IPS-NIHi11 (cell line): ENCODE results near the gene ARHGAP8.

ENCODE experiments used
- DNase-seq: peaks from one replicate; pipeline ENCODE4 v3.0.0; 2012; ENCODE audit warnings: mixed read lengths, low spot score

ARHGAP8 gene

DNA sequence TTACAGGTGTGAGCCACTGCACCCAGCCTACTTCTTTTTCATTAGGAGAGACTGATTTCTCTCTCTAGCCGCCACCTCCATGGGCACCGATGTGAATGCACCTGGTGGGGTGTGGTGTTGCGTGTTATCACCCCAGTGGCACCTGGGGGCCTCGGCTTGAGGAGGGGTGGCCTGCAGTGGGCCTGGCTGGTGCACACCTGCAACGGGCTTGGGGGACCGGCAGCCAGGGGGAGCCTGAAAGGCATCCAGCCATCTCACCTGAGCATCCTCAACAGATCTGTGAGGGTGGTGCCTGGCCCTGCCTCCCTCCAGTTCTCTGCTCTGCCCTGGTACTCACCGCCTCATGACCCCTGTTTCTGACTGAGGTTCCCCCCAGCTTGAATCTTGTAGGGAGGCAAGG is 108.9 kb downstream of the ARHGAP8 start:
- DNase-seq, result no peak

DNA sequence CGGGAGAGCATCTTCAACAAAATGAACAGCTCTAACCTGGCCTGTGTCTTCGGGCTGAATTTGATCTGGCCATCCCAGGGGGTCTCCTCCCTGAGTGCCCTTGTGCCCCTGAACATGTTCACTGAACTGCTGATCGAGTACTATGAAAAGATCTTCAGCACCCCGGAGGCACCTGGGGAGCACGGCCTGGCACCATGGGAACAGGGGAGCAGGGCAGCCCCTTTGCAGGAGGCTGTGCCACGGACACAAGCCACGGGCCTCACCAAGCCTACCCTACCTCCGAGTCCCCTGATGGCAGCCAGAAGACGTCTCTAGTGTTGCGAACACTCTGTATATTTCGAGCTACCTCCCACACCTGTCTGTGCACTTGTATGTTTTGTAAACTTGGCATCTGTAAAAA is 109.9 kb downstream of the ARHGAP8 start:
- no peak for DNase-seq

DNA sequence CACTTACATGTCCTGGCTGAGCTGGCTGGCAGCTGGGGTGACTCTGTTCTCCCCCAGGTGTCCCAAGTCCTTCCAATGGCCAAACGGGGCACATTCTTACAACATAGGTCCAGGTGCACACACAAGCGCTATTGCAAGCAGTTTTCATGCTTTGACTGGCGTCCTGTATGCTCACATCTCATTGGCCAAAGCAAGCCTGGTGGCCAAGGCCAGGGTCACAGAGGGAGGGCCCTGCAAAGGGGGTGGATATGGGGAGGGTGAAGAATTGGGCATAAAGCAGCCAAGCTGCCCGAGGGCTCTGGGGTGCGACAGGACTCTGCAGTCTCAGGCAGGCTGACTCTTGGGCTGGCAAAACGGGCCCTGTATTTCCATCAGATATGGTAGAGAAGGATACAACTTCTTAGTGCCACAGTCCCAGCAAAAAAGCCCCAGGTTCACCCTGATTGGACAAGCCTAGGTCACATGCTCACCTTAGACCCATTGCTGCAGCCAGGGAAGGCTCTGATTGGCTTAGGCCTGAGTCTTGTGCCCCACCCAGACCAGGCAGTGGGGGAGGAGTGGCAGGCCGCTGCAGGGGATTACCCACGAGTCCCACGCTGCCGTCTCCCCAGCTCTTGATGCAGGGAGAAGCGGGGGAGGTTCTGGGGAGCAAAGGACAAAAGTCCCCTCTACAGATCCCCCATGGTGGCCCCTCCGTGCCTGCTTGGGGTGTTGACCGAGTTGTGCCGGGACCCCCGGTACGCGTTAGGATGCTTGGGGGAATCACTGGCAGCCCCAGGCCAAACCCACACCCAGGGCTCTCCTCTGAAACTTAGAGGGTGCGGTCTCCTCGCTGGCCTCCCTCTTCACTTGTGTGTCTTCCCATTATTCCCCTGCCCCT is 110.8 kb downstream of the ARHGAP8 start:
- DNase-seq, result peak; percentile 73

DNA sequence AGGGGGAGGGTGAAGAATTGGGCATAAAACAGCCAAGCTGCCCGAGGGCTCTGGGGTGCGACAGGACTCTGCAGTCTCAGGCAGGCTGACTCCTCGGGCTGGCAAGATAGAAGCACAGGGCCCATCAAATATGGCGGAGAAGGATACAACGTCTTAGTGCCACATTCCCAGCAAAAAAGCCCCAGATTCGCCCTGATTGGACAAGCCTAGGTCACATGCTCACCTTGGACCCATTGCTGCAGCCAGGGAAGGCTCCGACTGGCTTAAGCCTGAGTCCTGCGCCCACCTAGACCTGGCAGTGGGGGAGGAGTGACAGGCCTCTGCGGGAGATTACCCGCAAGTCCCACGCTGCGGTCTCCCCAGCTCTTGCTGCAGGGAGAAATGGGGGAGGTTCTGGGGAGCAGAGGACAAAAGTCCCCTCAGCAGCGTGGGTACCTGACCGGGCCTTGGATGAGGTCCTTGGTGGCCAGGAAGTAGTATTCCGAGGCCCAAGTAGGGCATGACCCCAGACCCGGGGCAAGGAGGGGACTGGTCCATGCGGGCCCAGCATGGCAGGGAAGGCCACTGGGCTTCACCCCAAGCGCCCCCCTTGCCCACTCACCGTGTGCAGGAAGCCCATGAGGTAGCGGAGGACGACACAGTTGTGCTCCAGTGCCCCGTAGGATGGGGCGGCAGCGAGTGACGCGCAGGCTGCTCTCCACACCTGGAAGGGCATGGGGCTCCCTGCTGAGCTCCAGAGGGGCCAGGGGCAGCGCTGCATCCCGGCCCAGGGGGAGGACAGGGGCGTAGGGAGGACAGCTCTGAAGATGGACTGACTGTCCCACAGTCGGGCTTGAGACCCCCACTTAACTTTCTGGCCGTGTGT is 113.0 kb downstream of the ARHGAP8 start:
- no peak for DNase-seq

DNA sequence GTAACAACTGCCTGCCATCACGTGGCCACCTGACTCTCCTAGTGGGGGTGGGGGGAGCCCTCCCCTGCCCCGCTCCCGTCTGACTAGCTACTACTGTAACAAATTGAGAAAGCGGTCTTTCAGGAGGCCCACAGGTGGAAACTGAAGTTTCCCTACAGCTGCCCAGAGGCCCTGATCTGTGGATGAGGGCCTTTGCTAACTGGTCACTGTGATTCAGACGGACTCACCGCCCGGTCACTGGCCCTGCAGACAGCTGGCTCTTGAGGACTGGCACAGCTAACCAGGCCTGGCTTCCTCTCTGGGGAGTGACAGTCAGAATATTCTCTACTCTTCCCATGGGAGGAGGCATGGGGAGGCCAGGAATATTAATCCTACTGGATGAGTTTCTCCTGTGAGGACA is 116.8 kb downstream of the ARHGAP8 start:
- DNase-seq, result no peak

DNA sequence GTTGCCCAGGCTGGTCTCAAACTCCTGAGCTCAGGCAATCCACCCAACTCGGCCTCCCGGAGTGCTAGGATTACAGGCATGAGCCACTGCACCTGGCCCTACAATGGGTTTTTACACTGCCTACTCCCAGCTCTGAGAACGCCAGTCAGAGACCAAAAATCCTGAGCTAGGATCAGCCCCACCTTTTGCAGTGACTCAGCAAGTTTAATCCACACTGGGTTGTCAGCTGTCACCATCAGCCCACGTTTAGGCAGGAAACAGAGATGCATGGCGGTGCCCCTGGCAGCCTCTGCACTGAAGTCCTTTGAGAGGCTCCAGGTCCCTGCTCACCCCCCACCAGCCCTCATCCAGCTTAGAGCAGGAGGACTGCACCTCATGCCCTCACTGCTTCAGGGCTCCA is 117.6 kb downstream of the ARHGAP8 start:
- DNase-seq, result no peak

DNA sequence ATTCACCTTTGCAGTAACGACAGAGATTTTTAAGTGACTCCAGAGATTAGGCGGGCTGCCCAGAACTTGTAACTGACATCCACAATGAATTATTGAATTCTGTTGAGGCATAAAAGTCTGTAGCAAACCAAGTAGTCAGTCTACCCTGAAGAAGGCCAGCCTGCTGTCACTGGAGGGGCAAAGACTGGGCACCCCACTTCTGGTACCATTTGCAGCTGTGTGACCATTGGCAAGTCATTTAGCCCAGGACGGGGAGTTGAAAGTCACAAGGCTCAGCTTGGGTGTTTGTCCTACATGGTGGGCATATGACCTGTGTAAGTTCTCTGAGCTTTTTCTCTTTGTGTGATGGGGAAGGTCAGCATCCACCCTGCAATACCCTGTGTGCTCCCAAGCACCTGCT is 119.4 kb downstream of the ARHGAP8 start:
- no peak for DNase-seq

DNA sequence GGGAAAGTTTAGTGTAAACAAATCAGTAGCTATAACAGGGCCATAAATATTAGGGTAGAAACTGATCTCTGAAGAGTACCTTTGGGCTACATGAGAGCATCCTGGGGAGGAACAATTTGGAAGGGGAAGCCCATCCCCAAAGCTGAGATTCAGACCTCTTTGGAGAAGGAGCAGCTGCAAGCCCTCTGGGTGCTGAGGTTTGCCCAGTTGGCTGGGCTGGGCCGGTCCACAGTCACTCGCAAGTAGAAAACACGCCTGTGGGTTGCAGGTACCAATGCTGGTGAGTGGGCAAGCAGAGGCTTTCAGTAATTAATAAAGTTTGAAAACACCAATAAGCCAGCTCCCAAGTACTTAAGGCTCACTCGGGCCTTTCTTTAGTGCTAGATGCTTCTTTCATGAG is 124.5 kb downstream of the ARHGAP8 start:
- no peak for DNase-seq

DNA sequence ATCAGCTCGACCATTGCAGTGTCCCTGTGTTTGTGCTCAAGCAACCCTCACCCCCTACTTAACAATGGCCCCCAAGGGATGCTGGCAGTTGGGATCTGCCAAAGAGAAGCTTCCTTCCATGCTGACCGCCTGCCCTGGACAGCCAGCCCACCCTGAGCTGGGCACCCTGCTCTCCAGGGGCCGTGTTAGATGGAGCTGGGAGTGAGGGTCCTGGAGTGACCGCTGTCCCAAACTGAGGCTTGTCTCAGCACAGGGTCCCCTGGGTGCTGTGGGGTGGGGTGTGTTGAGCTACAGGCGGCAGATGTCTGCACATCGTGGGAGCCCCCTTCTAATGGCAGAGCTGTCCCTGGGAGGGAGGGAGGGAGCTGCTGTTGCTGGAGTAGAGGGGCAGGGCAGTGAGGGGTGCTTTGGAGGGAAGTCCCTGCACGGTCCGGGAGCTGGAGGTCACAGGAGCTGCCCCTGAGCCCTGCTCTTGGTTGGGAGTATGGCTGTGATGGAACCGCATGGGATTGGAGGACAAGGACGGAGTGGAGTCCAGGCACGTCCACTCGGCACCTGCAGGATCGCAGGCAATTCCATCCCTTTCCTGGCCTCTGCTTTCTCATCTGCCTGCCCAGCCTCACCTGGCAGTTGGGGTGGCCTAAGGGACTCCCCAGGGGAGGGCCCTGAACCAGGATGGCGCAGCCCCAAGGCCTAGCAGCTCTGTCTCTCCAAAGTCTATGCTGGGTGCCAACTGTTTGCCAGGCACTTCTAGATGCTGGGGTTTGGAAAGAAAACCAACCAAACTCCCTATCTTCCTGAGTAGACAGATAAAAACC is 126.3 kb downstream of the ARHGAP8 start:
- DNase-seq, result no peak

DNA sequence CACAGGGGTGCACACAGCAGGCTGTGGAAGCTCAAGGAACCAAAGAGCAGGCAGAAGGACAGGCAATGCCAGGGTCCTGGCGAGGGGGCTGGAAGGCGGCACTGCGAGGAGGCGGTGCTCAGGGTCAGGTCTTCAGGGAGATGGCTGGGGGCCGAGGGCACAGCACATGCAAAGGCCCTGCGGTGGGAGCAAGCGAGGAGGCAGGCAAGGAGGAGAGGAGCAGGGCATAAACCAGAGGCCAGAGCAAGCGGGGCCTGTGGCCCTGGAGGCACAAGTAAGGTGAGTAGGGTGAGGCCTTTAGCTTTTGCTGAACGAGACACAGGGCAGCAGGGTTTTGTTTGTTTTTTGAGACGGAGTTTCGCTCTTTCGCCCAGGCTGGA is 126.9 kb downstream of the ARHGAP8 start:
- no peak for DNase-seq

DNA sequence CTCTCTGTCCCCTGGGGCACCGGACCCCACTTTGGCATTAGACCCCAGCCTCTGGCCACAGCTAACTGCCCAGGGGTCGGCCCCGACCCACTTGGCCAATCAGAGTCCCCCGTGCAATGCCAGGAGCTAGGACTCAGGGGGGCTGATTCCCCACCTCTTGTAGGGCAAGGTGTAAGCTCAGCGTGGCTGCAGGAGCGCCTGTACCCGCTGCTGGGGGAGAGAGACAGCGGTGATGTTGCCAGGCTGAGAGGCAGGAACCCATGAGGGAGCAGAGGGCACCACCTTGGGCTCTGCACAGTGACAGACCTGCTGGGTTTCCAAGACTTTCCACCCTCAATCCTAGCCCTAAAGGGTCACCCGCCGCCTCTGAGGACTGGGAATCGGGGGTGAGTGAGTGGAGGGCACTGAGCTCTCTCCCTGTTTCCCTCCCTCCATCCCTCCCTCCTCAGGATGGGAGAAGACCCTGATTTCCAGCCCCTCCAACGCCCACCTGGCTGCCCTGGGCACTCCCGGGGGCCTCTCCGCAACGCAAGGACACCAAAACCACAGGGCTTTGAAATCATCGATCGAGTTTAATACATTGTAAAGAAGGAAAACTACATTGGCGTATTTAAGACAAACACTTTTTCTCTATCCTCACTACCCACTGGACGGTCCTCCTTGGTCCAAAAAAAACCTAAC is 128.4 kb downstream of the ARHGAP8 start:
- DNase-seq, result no peak

DNA sequence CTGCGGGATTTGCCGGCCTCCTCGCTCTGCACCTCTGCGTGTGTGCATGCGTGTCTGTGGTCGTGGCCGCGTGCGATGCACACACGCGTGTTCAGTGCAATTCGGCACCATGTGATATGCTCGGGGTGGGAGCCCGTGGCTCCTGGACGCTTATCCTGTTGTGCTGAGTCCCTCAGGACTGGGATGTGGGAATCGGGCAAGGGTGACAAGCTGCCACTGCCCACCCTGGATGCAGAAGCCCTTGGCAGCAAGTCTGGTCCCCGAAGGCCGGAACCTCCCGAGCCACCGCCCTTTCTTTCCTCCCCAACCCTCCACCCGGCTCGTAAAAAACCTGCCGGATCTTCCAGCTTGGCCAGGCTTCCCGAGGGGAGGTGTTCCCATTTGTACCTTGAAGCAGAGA is 129.2 kb downstream of the ARHGAP8 start:
- DNase-seq, result no peak

DNA sequence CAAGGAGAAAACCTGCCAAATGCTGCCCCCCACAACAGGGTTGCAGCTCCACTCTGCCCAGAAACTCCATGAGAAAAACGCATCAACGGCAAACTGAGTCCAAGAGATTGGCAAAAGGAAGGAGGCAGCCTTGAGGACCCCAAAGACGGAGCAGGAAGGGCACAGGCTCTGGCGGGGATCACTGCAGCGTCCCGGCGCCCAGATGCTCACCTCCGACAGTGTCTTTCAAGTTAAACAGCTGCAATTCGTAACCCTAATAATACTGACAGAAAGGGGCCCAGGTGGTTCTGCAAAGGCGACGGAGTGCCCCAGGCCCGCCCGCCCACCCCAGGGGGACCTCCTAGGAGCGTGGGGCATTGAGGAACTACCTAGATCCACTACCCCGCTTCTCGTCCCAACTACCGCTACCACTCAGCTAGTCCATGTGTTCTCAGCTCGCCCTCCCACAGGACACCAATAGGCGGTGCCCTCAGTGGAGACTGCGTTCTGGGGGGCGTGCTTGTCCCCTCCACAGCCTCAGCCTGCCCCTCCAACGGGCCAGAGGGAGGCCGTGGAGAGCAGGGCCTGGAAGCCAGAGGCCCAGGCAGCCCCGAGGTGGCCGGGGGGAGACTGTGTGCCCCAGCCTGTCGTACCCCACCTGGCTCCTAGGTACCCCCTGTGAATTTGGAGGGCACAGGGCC is 130.0 kb downstream of the ARHGAP8 start:
- no peak for DNase-seq

DNA sequence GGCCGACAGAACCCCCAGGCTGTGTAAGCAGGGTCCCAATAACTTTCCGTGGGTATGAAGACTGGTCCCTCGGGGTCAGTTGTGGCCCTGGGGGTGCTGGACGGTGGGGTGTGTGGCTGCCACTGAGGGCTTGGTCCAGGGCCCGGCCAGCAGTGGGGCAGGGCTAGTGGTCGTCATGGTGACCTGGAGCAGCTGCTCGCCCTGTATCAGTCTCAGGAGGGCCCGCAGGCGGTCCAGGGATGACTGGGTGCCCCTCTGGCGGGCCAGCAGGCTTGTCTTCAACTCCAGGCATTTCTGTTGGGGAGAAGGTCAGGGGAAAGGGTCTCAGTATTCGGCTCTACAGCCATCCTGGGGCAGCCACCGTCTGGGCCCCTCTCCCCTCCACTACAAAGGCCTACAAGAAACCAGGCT is 130.6 kb downstream of the ARHGAP8 start:
- no peak for DNase-seq

DNA sequence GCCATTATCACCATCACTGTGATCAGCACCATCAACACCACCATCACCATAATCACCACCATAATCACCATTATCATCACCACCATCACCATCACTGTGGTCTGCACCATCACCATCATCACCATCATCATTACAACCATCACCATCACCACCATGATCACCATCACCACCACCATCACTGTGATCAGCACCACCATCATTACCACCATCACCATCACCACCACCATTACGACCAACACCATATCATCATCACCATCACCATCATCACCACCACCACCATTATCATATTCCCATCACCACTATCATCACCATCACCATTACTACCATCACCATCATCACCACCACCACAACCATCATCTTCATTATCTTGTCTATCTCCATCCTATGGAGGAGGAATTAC is 132.2 kb downstream of the ARHGAP8 start:
- DNase-seq, result no peak

DNA sequence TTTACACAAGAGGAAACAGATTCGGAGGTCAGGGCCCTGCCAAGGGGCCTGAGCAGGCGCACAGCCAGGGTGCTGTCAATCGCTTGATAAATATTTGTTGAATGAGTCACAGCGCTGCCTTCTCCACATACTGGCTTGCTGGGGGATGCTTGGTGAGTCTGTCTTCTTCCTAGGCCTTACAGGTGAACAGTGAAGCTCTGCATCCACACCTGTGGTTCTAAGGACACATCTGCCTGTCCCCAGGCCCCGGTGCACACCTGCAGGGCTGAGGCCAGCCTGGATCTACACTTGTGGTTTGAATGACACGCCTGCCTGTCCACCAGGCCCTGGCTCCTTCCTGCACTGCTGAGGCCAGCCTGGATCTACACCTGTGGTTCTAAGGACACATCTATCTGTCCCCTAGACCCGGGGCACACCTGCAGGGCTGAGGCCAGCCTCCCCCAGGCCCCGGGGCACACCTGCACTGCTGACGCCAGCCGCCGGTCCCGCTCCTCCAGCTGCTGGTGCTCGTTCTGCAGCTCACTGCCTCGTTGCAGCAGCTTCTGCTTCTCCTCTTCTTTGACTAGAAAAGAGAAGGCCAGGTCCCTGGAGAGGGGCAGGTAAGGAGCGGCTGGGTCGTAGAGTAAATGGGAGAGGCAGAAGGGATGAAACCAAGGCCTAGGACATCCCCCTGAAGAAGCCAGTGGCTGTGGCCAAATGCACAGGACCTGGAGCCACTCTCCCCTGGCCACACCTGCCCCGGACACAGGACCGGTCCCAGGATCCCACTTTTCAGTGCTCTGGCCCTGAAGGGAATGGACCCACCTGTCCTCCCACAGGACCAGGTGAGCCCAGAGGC is 132.8 kb downstream of the ARHGAP8 start:
- DNase-seq, result peak; percentile 7

DNA sequence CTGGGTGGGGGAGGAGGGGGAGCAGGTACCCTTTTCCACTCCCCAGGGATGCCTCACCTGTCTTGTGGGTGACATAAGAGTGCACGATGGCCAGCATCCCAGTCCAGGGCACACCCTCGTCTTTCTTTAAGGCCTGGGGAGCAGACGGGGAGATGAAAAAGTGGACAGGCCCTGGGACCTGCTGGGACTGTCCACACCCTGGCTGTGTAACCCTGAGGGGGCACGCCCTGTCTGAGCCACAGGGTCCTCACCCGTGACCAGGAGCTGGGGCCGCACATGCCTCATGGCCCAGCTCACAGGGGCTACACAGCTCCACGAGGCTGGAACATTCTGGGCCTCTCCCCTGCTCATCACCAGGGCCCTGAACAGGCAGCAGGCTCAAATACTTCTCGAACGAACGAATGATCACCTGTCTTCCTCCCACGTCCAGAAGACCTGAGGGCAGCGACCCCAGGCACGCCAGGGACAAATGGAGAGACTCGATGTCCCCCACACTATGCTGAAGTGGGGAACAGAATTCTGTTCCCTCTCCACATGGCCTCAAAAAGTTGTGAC is 133.5 kb downstream of the ARHGAP8 start:
- DNase-seq, result no peak

DNA sequence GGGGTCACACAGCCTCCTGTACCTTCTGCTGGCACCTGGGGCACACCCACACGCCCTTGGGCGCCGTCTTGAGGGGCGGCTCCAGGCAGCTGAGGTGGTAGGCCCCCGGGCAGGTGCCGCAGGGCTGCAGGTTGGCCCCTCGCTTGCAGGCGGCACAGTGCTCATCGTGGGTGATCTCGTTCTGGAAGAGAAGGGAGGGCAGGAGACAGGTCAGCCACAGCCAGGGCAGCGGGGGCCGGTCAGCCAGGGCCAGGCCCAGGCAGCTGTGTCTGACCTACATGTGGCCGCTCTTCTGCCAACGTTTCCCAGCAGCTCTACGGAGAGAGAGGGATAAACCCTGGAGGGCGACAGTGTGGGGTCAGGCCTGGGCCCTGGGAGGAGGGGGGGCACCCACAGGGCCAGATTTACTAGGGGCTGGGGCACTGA is 135.6 kb downstream of the ARHGAP8 start:
- no peak for DNase-seq

DNA sequence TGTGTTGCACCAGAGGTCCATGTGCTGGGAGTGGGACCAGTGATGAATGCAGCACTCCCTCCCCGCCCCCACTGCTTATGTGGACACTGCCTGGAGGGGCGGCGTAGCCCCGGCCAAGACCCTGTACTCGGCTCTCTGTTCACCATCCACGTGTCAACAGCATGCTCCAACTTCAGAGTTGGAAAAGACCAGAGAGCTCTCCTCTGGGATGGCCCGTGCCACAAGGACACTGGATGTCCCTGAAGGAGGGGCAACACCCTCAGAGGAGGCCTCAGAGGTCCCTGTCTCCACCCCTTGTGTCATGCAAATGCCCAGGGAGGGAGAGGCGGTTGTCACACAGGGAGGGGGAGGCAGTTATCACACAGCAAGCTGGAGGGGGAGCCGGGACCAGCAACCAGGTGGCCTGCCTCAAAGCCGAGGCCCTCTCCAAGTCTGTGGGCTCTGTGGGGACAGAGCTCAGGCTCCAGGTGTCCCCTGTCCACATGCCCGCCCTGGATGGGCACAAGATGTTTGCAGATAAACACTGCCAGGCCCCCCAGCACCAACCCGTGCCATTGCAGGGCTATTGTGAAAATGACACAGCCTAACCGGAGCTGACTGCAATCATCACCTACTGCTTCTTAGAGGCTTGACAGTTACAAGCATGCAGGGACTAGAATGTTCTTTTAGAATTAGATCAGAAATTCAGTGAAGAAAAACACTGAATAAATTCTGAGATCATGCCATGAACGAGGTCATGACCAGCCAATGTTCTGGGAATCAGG is 136.3 kb downstream of the ARHGAP8 start:
- peak; percentile 70 for DNase-seq
